GM21515 (cell line): ENCODE results near the gene MOAP1.
A peak's percentile ranks its signal among the peaks of the same experiment; 100 is the strongest.
"Not testable (repeated sequence)": the region's sequence is repeated elsewhere in the genome, so short reads cannot be mapped to it uniquely, and the experiment has no call there.

Experiments
- ATAC-seq: cut with Tn5 transposase; IDR thresholded peaks from one replicate; pipeline ENCODE4 v1.9.1; 2021; ENCODE audit not compliant: unreplicated experiment

MOAP1 gene

GRCh38 chr14:93184391-93185348 is at the start of gene MOAP1, which contains the start of gene LYSET:
Gene MOAP1, minus strand, starts transcription at chr14:93184897. Its CDS starts 655 bp downstream, at chr14:93184242.
Gene LYSET, plus strand, starts transcription at chr14:93185317. Its CDS starts 89 bp downstream, at chr14:93185406.
- peak; percentile 85 for ATAC-seq

- ATAC-seq, result not testable (repeated sequence)
These were observed 48.4 kb upstream of the MOAP1 start for GRCh38 chr14:93233078-93233477.

- ATAC-seq, result no peak
These were observed 47.5 kb upstream of the MOAP1 start for GRCh38 chr14:93232159-93232558.

GRCh38 chr14:93231129-93231979 is 46.7 kb upstream of the MOAP1 start:
- no peak for ATAC-seq

GRCh38 chr14:93230539-93230938 is 45.8 kb upstream of the MOAP1 start:
- no peak for ATAC-seq

- ATAC-seq, result no peak
These were observed 43.9 kb upstream of the MOAP1 start for GRCh38 chr14:93228550-93228949.

GRCh38 chr14:93223565-93223964 is 38.9 kb upstream of the MOAP1 start:
- ATAC-seq, result no peak

GRCh38 chr14:93220509-93220908 is 35.8 kb upstream of the MOAP1 start:
- ATAC-seq, result no peak

- peak; percentile 72 for ATAC-seq
These were observed 34.5 kb upstream of the MOAP1 start for GRCh38 chr14:93219103-93219726.

- no peak for ATAC-seq
These were observed 29.9 kb upstream of the MOAP1 start for GRCh38 chr14:93214598-93214997.

GRCh38 chr14:93212432-93212831 is 27.7 kb upstream of the MOAP1 start:
- ATAC-seq, result peak; percentile 65

- ATAC-seq, result peak; percentile 45
These were observed 23.0 kb upstream of the MOAP1 start for GRCh38 chr14:93207468-93208308.

GRCh38 chr14:93206793-93207467 is 22.2 kb upstream of the MOAP1 start, which contains the start of the genes GON7 and UBR7:
Gene GON7, minus strand, starts transcription at chr14:93207065. Its CDS starts 28 bp downstream, at chr14:93207037.
Gene UBR7, plus strand, starts transcription at chr14:93207256. Its CDS starts 36 bp downstream, at chr14:93207292.
- peak; percentile 83 for ATAC-seq

GRCh38 chr14:93201155-93201704 is 16.5 kb upstream of the MOAP1 start:
- no peak for ATAC-seq

GRCh38 chr14:93200553-93200952 is 15.9 kb upstream of the MOAP1 start:
- no peak for ATAC-seq

GRCh38 chr14:93199031-93199430 is 14.3 kb upstream of the MOAP1 start:
- no peak for ATAC-seq

GRCh38 chr14:93195316-93195999 is 10.8 kb upstream of the MOAP1 start:
- no peak for ATAC-seq

GRCh38 chr14:93186956-93187355 is 2.3 kb upstream of the MOAP1 start:
- no peak for ATAC-seq
